WTC11 (cell line): ENCODE measurements around the gene ARIH2. TPM values are rescaled to one million over a fixed set of nuclear protein-coding genes. Genes with fewer than 3 reads are reported as not detected.

Experiments used
- ATAC-seq: fragments of 200-7000 bp; cut with Tn5 transposase; 2 replicates; pipeline ENCODE4 v1.10.0; 2021; ENCODE audit warnings: mild to moderate bottlenecking, moderate library complexity
- CTCF ChIA-PET: fragments of 300-600 bp; sonication (Branson Sonifier 250); formaldehyde crosslinking; loops from one replicate; lab custom pipeline; 2021; ENCODE audit warnings: antibody characterized with exemption; lab: Charles Lee
- POLR2A ChIA-PET: fragments of 350-600 bp; sonication (Branson Sonifier 250); formaldehyde crosslinking; loops from one replicate; lab custom pipeline; 2021; ENCODE audit warnings: antibody characterized with exemption; lab: Charles Lee
- DNase-seq: peaks from one replicate; pipeline ENCODE4 v3.0.0; 2021; ENCODE audit warnings: low spot score
- H3K27ac Mint-ChIP-seq: 2 replicates; pipeline ENCODE4 v1.8.0; 2021; ENCODE audit warnings: mixed read lengths
- H3K27me3 Mint-ChIP-seq: 2 replicates; pipeline ENCODE4 v1.8.0; 2021; ENCODE audit warnings: low read depth, mild to moderate bottlenecking, moderate library complexity, mixed read lengths
- H3K36me3 Mint-ChIP-seq: 2 replicates; pipeline ENCODE4 v1.8.0; 2021; ENCODE audit warnings: mixed read lengths
- H3K4me1 Mint-ChIP-seq: 2 replicates; pipeline ENCODE4 v1.8.0; 2022; ENCODE audit warnings: mixed read lengths
- H3K4me3 Mint-ChIP-seq: 2 replicates; pipeline ENCODE4 v1.8.0; 2021; ENCODE audit warnings: mild to moderate bottlenecking, moderate library complexity, mixed read lengths
- H3K9me3 Mint-ChIP-seq: 2 replicates; pipeline ENCODE4 v1.8.0; 2021; ENCODE audit warnings: mixed read lengths
- ARID4B ChIP-seq: sonication (generic); formaldehyde crosslinking; IDR thresholded peaks from 2 replicates; pipeline ENCODE4 v1.8.0; 2023; ENCODE audit warnings: missing genetic modification reagents, mild to moderate bottlenecking, borderline replicate concordance
- ATF3 ChIP-seq: sonication (generic); formaldehyde crosslinking; conservative IDR thresholded peaks from 2 replicates; pipeline ENCODE4 v1.8.1; 2022; ENCODE audit warnings: mild to moderate bottlenecking, missing genetic modification reagents
- HMGA2 ChIP-seq: fragments of 250-450 bp; sonication (Bioruptor Pico); IDR thresholded peaks from 2 replicates; pipeline ENCODE4 v1.4.0; 2021; ENCODE audit warnings: mild to moderate bottlenecking, moderate library complexity
- IRF2 ChIP-seq: sonication (generic); formaldehyde crosslinking; IDR thresholded peaks from 2 replicates; pipeline ENCODE4 v1.8.0; 2022; ENCODE audit warnings: low read depth, missing genetic modification reagents, borderline replicate concordance
- MAX ChIP-seq: sonication (generic); formaldehyde crosslinking; IDR thresholded peaks from 2 replicates; pipeline ENCODE4 v1.8.0; 2022; ENCODE audit warnings: mild to moderate bottlenecking, missing genetic modification reagents
- NFE2L1 ChIP-seq: sonication (generic); formaldehyde crosslinking; IDR thresholded peaks from 2 replicates; pipeline ENCODE4 v1.8.1; 2023; ENCODE audit warnings: missing genetic modification reagents
- NFYB ChIP-seq: sonication (generic); formaldehyde crosslinking; conservative IDR thresholded peaks from 2 replicates; pipeline ENCODE4 v1.8.0; 2022; ENCODE audit warnings: low read depth, missing genetic modification reagents
- PREB ChIP-seq: sonication (generic); formaldehyde crosslinking; IDR thresholded peaks from 2 replicates; pipeline ENCODE4 v1.8.1; 2022; ENCODE audit warnings: mild to moderate bottlenecking, missing genetic modification reagents, moderate library complexity, borderline replicate concordance
- TEAD1 ChIP-seq: sonication (generic); formaldehyde crosslinking; IDR thresholded peaks from 2 replicates; pipeline ENCODE4 v1.8.0; 2022; ENCODE audit warnings: mild to moderate bottlenecking, missing genetic modification reagents
- TEAD4 ChIP-seq: sonication (generic); formaldehyde crosslinking; IDR thresholded peaks from 2 replicates; pipeline ENCODE4 v1.8.0; 2022; ENCODE audit warnings: mild to moderate bottlenecking, missing genetic modification reagents
- total RNA-seq: library from RNA; stranded (reverse); gene quantifications from 3 replicates; pipeline ENCODE4 v1.2.3, GENCODE V29; 2021

The ARIH2 gene
- total RNA-seq, 1 experiment from 2014 or later: 134 TPM

GRCh38 chr3:48985831-48986376, 67.3 kb downstream of the ARIH2 start (continued):
- TF ChIP-seq ARID4B (CRISPR knock-in tag): no peak
- TF ChIP-seq ATF3 (CRISPR knock-in tag): no peak

- POLR2A ChIA-PET: interaction anchor here (0.5 to 4.5 kb wide), 8 partner anchors 18 to 150 kb away, joined by 3 to 61 read pairs (median 4); partner anchors contain the start of genes DALRD3, NDUFAF3, QRICH1 and WDR6
- no peaks in the 10 kb centered on the region; the same call in 1 of the 2 replicates for H3K36me3 Mint-ChIP-seq
Observed at GRCh38 chr3:48989126-48989795, 70.6 kb downstream of the ARIH2 start.

More at GRCh38 chr3:48989126-48989795, 70.6 kb downstream of the ARIH2 start:
- Mint-ChIP-seq H3K4me3 (peak overlapping the region; percentile 89), H3K27me3 (no peaks in the 10 kb centered on the region), H3K9me3 (no peaks in the 10 kb centered on the region), H3K4me1 (peaks cover 23% of the 10 kb centered on the region), H3K27ac (peak overlapping the region; percentile 92)
- peak; percentile 10 for ATAC-seq
- no peak for DNase-seq
- CTCF ChIA-PET: interaction anchor here (0.6 to 7.6 kb wide), 10 partner anchors 9 to 303 kb away, joined by 3 to 107 read pairs (median 4); partner anchors contain the start of genes DALRD3, NCKIPSD, NDUFAF3 and QRICH1
- TF ChIP-seq HMGA2 (CRISPR knock-in tag): no peak
- TF ChIP-seq IRF2 (CRISPR knock-in tag): no peak
- no peak for TF ChIP-seq PREB (CRISPR knock-in tag)
- 0 out of 2 replicates have a peak, but pooled peaks have one; percentile 44 for TF ChIP-seq NFE2L1 (CRISPR knock-in tag)
- TF ChIP-seq TEAD1 (CRISPR knock-in tag): peak; percentile 70
- TF ChIP-seq ARID4B (CRISPR knock-in tag): peak; percentile 45; the same call in 1 of the 2 replicates
- peak; percentile 69; the same call in 1 of the 2 replicates for TF ChIP-seq MAX
- 0 out of 2 replicates have a peak, but pooled peaks have one; percentile 18 for TF ChIP-seq TEAD4 (CRISPR knock-in tag)
- TF ChIP-seq NFYB (CRISPR knock-in tag): 0 out of 2 replicates have a peak, but pooled peaks have one; percentile 5
